ENCODE measurements around the gene ZNF585A. TPM values are rescaled to one million over a fixed set of nuclear protein-coding genes. Genes with fewer than 3 reads are reported as not detected.

ZNF585A gene
- total and polyA plus RNA-seq, 2 donors (not counting 1 experiment from before 2014, with no cell fraction given), result 9.9 to 11.0 TPM

- no peak overlapping the region for H3K27ac ChIP-seq (ENCODE audit: insufficient read depth, low read length)
- no peak for TF ChIP-seq CTCF (conservative IDR thresholded peaks at IDR 0.05 in 1 of 2, IDR thresholded peaks at IDR 0.05 in 1 of 2; ENCODE audit: low read depth in 1 of 2, low read length in 2 of 2)
- no peak for TF ChIP-seq EZH2 (IDR thresholded peaks at IDR 0.05; ENCODE audit: low read length, missing control alignments)
These were observed 6.9 kb downstream of the ZNF585A start for GRCh38 chr19:37165635-37166034.

GRCh38 chr19:37160153-37160552 is 12.3 kb downstream of the ZNF585A start:
- TF ChIP-seq CTCF (conservative IDR thresholded peaks at IDR 0.05 in 1 of 2, IDR thresholded peaks at IDR 0.05 in 1 of 2; ENCODE audit: low read depth in 1 of 2, low read length in 2 of 2) (no peak), EZH2 (IDR thresholded peaks at IDR 0.05; ENCODE audit: low read length, missing control alignments) (no peak)
- Histone ChIP-seq H3K4me1 (ENCODE audit: control insufficient read depth, extremely low read depth, insufficient read depth, low read length) (no peaks in the 10 kb centered on the region), H2AFZ (ENCODE audit: low read length) (no peak overlapping the region)

More at GRCh38 chr19:37165635-37166034, 6.9 kb downstream of the ZNF585A start:
- Histone ChIP-seq H3K27me3 (ENCODE audit: control insufficient read depth, insufficient read depth, low read length) (no peaks in the 10 kb centered on the region), H4K20me1 (ENCODE audit: control insufficient read depth, extremely low read depth, insufficient read depth, low read length) (no peaks in the 10 kb centered on the region), H3K36me3 (ENCODE audit: control insufficient read depth, insufficient read depth, low read length) (no peaks in the 10 kb centered on the region), H2AFZ (ENCODE audit: low read length) (no peak overlapping the region), H3K9ac (ENCODE audit: insufficient read depth, low read length) (no peak overlapping the region), H3K4me1 (ENCODE audit: control insufficient read depth, extremely low read depth, insufficient read depth, low read length) (no peaks in the 10 kb centered on the region), H3K79me2 (ENCODE audit: control insufficient read depth, insufficient read depth, low read length) (no peaks in the 10 kb centered on the region), H3K4me2 (ENCODE audit: extremely low read depth, insufficient read depth, low read length) (no peak overlapping the region), H3K4me3 (replicated peaks in 1 of 4; ENCODE audit: control extremely low read depth in 1 of 4, insufficient read depth in 1 of 4, low read depth in 3 of 4, low read length in 4 of 4) (no peak overlapping the region), H3K9me3 (ENCODE audit: control insufficient read depth, insufficient read depth, low read depth, low read length) (no peaks in the 10 kb centered on the region)
- DNase-seq (ENCODE audit: low read depth in 2 of 2), result no peak

GRCh38 chr19:37148214-37148613 is 24.3 kb downstream of the ZNF585A start:
- H2AFZ ChIP-seq (ENCODE audit: low read length), result no peak overlapping the region
- no peak overlapping the region for H3K4me2 ChIP-seq (ENCODE audit: extremely low read depth, insufficient read depth, low read length)
- H3K27me3 ChIP-seq (ENCODE audit: control insufficient read depth, insufficient read depth, low read length), result no peaks in the 10 kb centered on the region
- no peaks in the 10 kb centered on the region for H3K9me3 ChIP-seq (ENCODE audit: control insufficient read depth, insufficient read depth, low read depth, low read length)
- H4K20me1 ChIP-seq (ENCODE audit: control insufficient read depth, extremely low read depth, insufficient read depth, low read length), result no peaks in the 10 kb centered on the region
- no peak overlapping the region for H3K4me3 ChIP-seq (replicated peaks in 1 of 4; ENCODE audit: control extremely low read depth in 1 of 4, insufficient read depth in 1 of 4, low read depth in 3 of 4, low read length in 4 of 4)
- H3K36me3 ChIP-seq (ENCODE audit: control insufficient read depth, insufficient read depth, low read length), result no peaks in the 10 kb centered on the region
- no peak overlapping the region for H3K27ac ChIP-seq (ENCODE audit: insufficient read depth, low read length)
- no peak for DNase-seq (ENCODE audit: low read depth in 2 of 2)
- no peak overlapping the region for H3K9ac ChIP-seq (ENCODE audit: insufficient read depth, low read length)
- TF ChIP-seq EZH2 (IDR thresholded peaks at IDR 0.05; ENCODE audit: low read length, missing control alignments) (no peak), CTCF (conservative IDR thresholded peaks at IDR 0.05 in 1 of 2, IDR thresholded peaks at IDR 0.05 in 1 of 2; ENCODE audit: low read depth in 1 of 2, low read length in 2 of 2) (no peak)
- no peaks in the 10 kb centered on the region for H3K79me2 ChIP-seq (ENCODE audit: control insufficient read depth, insufficient read depth, low read length)
- no peaks in the 10 kb centered on the region for H3K4me1 ChIP-seq (ENCODE audit: control insufficient read depth, extremely low read depth, insufficient read depth, low read length)

More at GRCh38 chr19:37160153-37160552, 12.3 kb downstream of the ZNF585A start:
- Histone ChIP-seq H4K20me1 (ENCODE audit: control insufficient read depth, extremely low read depth, insufficient read depth, low read length) (no peaks in the 10 kb centered on the region), H3K36me3 (ENCODE audit: control insufficient read depth, insufficient read depth, low read length) (no peaks in the 10 kb centered on the region), H3K9me3 (ENCODE audit: control insufficient read depth, insufficient read depth, low read depth, low read length) (no peaks in the 10 kb centered on the region), H3K9ac (ENCODE audit: insufficient read depth, low read length) (no peak overlapping the region), H3K27me3 (ENCODE audit: control insufficient read depth, insufficient read depth, low read length) (no peaks in the 10 kb centered on the region), H3K79me2 (ENCODE audit: control insufficient read depth, insufficient read depth, low read length) (no peaks in the 10 kb centered on the region), H3K4me3 (replicated peaks in 1 of 4; ENCODE audit: control extremely low read depth in 1 of 4, insufficient read depth in 1 of 4, low read depth in 3 of 4, low read length in 4 of 4) (no peak overlapping the region), H3K4me2 (ENCODE audit: extremely low read depth, insufficient read depth, low read length) (no peak overlapping the region), H3K27ac (ENCODE audit: insufficient read depth, low read length) (no peak overlapping the region)
- no peak for DNase-seq (ENCODE audit: low read depth in 2 of 2)
